ENCODE measurements around the gene TULP4.
"Not testable (repeated sequence)": the region's sequence is repeated elsewhere in the genome, so short reads cannot be mapped to it uniquely, and the experiment has no call there.

The TULP4 gene

DNA sequence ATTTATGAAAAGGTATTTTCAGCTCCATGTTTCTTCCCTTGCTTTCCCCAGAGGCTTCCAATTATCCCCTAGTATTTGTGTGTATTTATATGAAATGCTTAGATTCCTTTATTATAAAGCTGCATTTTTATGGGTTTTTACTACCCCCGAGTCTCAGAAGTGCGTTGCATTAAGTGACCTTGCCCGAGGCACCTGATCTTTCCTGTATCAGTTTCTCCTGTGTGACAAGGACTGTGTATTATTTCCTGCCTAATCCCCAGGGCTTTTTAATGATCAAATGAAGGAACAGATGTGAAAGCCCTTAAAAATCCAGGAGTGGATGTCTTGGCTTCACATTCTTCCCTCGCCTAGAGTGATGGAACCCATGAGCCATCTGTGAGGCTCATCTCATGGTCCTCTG lies 118.8 kb downstream of the TULP4 start:
- no peak for DNase-seq

DNA sequence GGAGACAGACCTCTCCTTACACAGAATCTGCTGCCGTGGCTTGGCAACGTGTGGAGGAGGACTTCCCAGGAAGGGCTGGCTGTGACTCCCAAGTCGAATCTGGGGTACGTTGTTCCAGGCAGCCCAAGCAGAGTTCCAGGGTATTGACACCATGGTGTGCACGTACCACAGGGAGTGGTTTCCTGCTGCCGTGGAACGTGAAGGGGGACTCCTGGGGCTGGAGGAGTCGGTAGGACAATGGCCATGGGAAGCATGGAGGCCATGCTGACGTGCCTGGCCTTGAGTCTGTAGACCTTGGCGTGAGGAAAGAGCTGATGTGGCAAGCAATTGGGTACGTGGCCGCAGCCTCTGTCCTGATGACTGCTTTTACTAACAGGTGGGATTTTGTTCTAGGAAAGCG lies 119.3 kb downstream of the TULP4 start:
- DNase-seq: no peak

DNA sequence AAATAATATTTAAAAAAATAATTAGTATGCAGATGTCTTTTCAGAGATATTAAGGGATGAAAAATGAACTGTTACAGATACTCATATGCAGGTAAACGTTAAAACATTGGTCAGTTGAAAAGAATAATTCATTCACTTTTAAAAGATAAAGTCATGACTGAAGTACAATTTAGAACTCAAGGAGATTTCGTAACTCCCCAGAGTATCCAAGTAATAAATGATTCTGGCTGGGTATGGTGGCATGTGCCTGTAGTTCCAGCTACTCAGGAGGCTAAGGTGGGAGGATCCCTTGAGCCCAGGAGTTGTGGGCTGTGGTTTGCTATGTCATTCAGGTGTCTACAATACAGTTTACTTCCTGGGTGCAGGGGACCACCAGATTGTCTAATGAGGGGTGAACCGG lies 125.3 kb downstream of the TULP4 start:
- no peak for DNase-seq

DNA sequence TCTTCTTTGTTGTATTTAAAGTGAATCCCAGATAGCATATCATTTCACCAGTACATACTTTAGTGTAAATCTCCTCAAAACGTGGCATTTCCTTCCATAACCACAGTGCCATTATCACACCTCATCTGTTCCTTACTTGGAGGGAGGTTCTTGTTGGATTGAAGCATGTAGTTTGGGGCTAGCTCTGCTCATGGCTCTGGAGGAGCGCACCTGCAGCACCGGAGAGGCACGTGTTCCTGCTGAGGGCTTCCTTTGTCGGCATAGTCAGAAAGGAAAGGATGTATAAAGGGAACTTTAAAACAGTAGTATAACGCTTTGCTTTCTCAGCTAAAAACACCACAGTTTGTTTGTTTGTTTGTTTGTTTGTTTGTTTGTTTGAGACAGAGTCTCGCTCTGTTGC lies 126.0 kb downstream of the TULP4 start:
- DNase-seq: no peak

DNA sequence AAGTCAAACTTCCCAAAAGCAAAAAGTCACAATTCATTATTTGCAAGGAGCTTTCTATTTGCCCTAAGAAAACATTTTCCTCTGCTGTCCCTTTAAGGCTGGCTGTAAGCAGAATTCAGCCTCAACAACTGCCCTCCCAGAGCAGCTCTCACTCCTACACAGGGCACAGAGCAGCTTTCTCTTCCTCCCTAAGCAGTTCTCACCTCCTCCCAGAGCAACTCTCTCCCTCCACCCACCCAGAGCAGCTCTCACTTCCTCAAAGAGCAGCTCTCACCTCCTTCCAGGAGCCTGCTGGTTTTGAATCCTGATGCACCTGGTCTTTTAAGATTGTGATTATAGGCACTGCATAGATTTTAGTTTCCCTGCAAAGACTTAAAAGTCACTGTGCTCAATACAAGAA lies 127.0 kb downstream of the TULP4 start:
- DNase-seq: no peak

DNA sequence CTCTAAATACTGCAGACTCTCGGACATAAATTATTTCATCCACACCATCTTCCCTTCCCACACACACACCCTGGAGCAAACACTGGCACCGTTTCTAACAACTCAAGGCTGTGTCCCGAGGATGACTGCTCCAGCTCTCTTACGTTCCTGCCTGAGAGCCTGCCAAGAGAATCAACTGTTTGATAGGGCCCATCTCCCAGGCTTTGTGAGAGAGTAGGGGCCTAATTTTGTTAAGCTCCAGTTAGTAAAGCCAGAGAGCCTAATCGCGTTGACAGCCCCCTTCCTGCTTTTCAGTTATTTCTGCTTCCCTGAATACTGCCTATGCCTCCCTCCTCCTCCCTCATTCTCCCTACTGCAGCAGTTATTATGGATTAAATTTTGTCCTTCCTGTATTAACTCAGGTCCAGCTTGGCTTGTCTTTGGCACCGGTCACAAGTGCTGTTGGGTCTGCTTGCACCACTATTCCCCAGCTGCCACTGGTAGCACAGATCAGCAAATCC lies 129.5 kb downstream of the TULP4 start:
- DNase-seq: no peak

DNA sequence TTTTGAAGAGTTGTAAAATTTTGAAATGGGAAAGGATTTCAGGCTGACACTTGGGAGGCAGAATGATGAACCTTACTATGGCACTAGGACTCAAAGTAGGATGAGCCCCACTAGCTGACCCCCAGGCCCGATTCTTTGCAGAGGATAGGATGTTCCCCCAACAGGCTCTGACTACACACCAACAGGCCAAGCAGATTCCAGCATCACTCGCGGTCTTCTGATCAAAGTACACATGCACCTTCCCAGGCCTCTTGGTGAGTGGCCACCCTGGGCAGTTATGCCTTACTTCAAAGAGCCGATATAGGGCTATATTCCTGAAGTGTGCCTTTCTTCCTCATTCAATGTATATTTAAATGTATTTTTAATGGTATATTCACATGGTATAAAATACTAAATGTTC lies 130.0 kb downstream of the TULP4 start:
- no peak for DNase-seq

DNA sequence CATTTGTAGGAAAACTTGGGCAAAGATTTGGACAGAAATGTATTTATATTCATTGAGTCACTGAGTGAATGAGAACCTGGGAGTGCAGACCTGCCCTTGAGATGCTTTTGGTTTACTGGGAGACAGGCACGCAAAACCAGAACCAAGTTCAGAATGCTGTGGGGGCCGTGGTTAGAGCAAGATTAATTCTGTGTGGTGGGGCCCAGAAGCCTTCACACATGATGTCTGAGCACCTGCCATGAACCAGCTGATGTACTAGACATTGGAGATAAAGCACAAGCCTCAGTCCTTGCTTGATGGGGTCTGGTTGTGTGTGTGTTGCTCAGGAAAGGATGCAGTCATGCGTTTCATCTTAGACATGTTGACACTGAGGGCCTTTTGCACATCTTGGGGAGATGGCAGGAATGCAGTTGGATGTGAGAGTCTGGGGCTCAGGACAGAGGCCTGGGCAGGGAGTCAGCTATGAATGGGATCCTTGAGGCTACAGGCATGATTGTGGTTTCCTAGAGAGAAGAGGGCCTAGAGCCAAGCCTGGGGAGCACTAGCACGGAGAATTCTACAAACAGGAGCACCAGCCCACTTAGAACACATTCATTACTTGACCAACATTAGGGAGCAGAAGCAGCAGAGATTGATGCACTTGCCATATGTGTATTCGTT lies 133.3 kb downstream of the TULP4 start:
- DNase-seq: no peak

DNA sequence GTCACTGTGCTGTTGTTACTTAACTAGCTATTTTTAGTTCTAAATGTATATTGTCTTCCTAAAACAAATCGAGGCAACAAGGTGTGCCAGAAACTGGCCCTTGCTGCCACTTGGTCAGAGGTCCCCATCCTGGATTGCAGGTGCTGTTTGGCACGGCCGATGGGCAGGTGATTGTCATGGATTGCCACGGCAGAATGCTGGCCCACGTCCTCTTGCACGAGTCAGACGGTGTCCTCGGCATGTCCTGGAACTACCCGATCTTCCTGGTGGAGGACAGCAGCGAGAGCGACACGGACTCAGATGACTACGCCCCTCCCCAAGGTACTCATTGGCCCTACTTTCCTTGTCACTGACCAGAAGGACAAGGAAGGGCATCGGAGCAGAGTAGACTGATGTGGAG lies 136.6 kb downstream of the TULP4 start:
- DNase-seq: no peak

DNA sequence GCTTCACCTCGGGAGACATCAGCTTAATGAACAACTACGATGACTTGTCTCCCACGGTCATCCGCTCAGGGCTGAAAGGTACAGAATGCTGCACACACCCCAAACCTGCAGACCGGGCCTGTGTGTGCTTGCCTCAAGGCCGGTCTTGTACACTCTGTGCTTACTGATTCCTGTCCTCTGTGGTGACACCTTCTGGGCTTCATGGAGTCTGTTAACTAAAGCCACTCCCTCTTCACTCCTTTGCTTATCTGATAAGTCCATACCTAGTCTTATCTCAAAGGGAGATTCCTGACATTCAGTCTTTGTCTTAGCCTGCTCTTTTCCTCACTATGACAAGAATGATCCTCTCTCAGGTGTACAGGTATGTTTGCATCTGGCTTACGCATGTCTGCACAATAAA lies 139.9 kb downstream of the TULP4 start:
- no peak for DNase-seq

DNA sequence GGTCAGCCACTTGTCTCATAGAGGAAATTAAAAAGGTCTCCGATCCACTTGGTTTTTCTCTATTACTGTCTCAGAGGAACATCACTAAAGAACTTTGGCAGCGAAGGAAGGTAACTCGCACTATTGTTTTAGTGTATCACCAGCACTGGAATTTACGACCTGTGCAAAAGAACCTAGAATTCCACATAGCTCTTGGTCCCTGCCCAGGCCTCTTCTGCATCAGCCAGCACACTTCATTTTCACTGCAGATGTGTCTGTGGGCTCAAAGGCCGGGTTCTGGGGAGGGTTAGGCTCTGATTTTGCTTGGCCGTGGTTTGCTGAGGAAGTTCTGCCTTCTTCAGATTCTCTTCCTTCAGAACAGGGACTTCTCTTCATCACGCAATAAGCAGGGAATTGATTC lies 144.9 kb downstream of the TULP4 start:
- DNase-seq: no peak

DNA sequence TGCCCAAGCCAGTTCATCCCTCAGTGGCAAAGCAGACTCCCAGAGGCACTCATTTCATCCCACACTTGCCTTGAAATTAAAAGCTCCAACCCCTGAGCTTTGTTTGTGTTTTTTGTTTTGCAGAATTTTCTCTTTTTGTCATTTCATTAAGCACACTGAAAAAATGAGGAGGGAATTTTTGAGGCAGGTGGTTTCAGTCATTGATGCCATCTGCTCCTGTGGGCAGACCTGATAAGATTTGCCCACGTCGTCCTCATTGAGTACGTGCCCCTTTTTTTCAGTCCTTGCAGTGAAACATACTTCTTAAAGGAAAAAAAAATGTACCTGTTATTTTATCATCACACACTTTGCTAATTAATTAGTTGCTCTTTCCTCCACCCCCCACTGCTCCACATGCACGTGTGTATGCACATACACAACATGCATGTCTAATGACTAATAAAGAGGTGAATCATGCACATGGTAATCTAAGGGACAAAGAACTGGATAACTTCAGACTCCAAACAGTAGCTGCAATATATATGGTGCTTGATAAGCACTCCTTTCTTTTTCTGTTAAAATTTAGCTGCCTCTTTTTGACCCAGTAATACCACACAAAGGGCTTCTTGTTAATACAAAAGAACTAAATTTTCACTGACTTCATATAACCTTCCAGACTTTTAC lies 145.5 kb downstream of the TULP4 start:
- DNase-seq: no peak

DNA sequence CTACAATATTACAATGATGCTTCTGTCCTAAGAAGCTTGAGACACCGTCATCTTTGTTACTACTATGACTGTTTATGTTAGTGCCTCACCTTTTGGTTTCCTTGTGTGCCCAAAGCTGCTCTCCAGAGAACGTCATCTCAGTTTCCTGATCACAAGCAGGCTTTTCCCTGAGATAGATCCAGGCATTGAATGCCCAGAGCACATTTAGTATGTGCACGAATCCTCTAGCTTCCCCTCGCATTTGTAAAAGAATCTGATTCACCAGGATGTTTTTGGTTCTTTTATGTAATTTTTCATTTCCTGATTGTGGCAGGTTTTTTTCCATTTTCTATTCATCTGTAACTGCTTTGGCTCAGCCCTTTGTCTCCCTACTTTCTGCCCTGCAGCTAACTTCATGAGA lies 147.5 kb downstream of the TULP4 start:
- no peak for DNase-seq

DNA sequence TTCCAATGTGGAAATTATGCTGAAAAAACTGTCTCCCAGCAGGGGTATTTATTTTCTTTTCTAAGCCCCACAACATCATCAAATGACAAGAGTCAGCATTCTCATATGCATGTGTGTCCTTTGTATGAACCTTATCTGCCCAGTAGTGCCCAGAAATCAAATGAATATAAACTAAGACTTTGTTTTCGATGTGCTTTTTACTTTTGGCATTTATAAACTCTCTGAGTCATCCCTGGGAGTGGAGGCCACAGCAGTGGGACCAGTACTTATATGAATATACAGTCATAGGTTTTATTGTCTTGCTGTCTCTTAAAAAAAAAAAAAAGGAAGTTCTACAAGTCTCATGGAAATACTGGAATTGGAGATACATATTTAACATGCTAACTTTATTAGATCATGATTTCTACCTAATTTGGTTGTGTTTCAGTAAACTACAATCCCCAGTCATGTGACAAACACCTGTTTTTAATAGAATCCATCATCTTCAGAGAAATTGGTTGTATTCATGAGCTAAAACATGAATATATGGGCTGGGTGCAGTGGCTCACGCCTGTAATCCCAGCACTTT lies 148.4 kb downstream of the TULP4 start:
- no peak for DNase-seq

DNA sequence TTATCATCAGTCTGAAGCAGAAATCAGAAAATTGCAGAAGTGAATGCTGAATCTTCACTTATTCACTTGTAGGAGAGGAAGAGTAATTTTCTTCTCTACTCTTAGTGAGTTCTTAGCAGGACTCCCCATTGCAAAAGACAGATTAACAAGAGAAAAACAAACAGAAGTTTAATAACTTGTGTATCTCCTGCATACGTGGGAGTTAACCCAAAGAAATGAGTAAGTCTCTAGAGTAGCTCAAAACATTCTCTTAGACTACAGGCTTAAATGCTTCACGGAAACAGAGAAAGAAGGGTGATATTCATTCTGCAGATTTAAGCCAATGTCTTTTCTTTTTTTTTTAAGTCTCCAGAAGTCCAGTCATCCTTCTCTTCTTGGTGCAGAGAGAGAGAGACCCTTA lies 149.7 kb downstream of the TULP4 start:
- no peak for DNase-seq

DNA sequence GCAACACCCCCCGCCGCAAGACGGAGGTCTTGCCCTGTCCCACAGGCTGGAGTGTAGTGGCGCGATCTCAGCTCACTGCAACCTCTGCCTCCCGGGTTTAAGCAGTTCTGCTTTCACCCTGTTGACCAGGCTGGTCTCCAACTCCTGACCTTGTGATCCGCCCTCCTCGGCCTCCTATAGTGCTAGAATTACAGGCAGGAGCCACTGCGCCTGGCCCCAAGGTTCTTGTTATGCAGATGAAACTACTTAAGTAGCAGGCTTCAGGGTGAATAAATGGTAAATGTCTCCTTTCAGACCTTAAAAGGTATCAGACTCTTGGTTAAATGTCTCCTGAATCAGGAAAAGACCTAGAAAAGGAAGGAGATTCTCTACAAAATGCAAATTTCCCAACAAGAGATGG lies 152.2 kb downstream of the TULP4 start:
- no peak for DNase-seq

DNA sequence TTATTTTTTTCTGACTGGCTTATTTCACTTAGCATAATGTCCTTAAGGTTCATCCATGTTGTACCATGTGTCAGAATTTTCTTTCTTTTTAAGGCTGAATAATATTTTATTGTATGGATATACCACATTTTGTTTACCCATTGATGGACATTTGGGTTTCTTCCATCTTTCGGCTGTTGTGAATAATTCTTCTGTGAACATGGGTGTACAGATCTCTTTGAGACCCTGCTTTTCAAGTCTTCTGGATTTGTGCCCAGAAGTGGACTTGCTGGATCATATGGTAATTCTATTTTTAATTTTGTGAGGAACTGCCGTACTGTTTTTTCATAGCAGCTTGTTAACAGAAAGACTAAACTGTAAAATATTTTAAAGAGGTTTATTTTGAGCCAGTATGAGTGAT lies 153.0 kb downstream of the TULP4 start:
- DNase-seq: no peak

DNA sequence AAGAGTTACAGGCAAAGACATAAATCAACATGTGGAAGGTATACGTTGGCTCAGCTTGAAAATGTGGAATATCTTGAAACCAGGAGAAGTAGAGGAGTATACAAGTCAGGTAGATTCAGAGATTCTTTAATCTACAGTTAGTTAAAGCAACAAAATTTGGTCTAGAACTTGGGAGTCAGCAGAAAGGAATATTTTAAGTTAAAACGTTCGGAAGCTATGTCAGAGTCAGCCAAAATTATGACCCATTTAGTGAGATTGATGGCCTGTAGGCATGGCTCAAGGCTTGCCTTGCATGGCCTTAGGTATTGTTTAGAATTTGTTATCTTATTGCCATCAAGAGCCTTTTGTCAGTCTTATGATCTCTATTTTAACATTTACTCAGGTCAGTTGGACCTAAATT lies 153.5 kb downstream of the TULP4 start:
- DNase-seq: no peak

DNA sequence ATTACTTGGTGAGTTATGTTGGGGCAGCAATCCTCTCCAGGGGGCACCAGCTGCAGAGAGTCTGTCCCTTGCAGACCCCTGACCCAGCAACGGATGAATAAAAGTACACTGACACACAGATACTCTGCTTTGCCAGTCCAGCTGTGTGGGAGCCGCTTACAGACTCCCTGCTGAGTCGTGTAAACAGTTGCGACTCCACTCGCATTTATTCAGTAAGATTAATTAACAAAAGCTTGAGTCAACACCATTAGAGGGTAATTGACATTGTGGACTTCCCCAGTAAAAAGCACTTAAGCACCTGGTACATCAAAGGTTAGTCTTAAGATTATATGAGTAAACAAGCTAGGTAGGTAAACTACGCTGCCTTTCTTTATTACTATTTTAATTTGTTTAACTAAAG lies 155.7 kb downstream of the TULP4 start:
- DNase-seq: peak; percentile 90

DNA sequence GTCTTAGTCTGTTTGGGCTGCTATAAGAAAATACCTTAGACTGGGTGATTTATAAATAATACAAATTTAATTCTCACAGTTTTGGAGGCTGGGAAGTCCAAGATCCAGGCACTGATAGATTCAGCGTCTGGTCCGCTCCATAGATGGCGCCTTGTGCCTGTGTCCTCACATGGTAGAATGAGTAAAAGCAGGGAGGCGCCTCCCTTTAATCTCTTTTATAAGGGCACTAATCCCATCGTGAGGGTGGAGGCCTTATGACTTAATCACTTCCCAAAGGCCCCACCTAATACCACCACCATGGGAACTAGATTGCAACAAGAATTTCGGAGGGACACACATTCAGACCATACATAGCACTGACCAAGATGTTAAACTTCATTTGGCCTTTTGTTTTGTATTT lies 156.4 kb downstream of the TULP4 start:
- DNase-seq: no peak

DNA sequence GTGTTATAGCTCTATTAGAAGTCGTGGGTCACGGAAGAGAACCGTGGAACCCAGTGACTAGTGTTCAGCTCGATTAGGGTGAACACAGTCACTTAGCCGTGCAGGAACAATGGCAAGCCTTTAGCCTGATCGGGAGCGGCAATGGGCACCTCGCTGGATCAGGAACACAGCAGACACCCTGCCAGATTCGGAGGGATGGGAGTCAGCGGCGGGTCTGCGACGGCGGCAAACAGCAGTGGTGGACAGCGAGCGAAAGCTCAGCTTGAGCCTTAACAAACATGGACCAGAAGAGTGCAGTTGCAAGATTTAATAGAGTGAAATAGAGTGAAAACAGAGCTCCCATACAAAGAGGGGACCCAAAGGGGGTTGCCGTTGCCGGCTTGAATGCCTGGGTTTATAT lies 157.8 kb downstream of the TULP4 start:
- not testable (repeated sequence) for DNase-seq

DNA sequence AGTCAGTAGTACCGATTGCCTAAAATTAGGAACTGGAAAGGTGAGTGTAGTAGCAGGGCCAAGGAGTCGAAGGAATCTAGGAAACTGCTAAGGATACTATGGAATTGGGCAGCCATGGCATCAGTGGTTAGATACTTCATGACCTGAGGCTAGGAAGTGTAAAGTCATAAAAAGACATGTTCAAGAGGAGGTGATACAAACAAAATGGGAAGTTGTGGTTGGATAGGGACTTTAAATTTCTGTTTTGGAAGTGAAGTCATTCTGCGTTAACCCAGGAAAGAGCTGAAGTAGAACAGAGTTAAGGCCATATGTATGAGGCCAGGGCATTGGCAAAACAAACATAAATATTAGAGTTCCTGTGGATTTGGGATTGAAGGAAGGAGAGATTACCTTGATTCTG lies 159.1 kb downstream of the TULP4 start:
- no peak for DNase-seq

DNA sequence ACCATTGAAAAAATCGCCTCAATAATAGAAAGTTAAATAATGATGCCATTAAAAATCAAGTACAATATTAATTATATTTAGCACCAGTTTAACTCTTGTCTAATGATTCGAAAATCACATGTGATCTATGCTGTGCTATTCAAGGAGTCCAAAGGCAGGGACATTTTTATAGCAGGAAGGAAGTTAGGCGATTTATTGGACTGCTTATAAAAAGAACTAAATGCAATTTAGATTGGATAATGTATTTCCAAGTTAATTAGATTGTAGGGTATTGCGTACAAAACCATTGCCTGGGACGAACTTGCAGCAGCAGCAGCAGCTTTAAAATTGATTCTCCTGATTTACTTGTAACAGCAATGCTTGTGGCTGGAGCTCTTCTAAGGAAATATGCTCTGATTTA lies 160.2 kb downstream of the TULP4 start:
- DNase-seq: no peak

DNA sequence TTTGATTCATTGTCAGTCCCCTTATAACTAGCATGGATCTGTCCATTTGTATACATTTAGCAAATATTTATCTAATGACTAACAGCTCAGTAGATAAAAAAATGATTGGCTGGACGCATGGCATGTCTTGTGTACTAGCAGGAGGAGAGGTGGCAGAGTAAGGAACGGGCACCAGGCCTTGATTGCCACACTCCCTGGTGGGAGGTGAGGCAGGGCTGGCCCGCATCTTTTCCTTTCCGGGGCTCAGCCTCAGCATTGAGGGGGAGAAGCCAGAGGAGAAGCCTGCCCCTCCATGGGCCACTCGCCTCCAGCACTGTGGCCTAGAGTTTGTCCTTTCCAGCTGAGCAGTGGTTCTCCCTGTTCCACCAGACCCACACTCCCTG lies 162.7 kb downstream of the TULP4 start:
- DNase-seq: peak; percentile 76
